ENCODE results near the gene ACER3. TPM values are rescaled to one million over a fixed set of nuclear protein-coding genes. Genes with fewer than 3 reads are reported as not detected.
A peak's percentile ranks its signal among the peaks of the same experiment; 100 is the strongest.

Gene ACER3
- total RNA-seq, 1 experiment from 2014 or later, result 7.1 TPM

GRCh38 chr11:76919887-76920746 lies 59.4 kb downstream of the ACER3 start:
- peak; percentile 96 for DNase-seq (ENCODE audit: low spot score)

- no peak for DNase-seq (ENCODE audit: low spot score)
These were observed 66.4 kb downstream of the ACER3 start for GRCh38 chr11:76927160-76927559.

- no peak for DNase-seq (ENCODE audit: low spot score)
These were observed 74.3 kb downstream of the ACER3 start for GRCh38 chr11:76935042-76935441.

GRCh38 chr11:76939219-76939631 lies 78.5 kb downstream of the ACER3 start:
- DNase-seq (ENCODE audit: low spot score), result peak; percentile 65

- no peak for DNase-seq (ENCODE audit: low spot score)
These were observed 83.5 kb downstream of the ACER3 start for GRCh38 chr11:76944225-76944624.

- no peak for DNase-seq (ENCODE audit: low spot score)
These were observed 85.5 kb downstream of the ACER3 start for GRCh38 chr11:76946223-76946622.

GRCh38 chr11:76947190-76947589 lies 86.5 kb downstream of the ACER3 start:
- no peak for DNase-seq (ENCODE audit: low spot score)

GRCh38 chr11:76947800-76948199 lies 87.1 kb downstream of the ACER3 start:
- DNase-seq (ENCODE audit: low spot score), result no peak

GRCh38 chr11:76955459-76956114 lies 94.9 kb downstream of the ACER3 start:
- DNase-seq (ENCODE audit: low spot score), result no peak

GRCh38 chr11:76962583-76963416 lies 102.1 kb downstream of the ACER3 start:
- peak; percentile 87 for DNase-seq (ENCODE audit: low spot score)

- DNase-seq (ENCODE audit: low spot score), result peak; percentile 83
These were observed 102.9 kb downstream of the ACER3 start for GRCh38 chr11:76963417-76964168.

- DNase-seq (ENCODE audit: low spot score), result no peak
These were observed 111.3 kb downstream of the ACER3 start for GRCh38 chr11:76972051-76972450.

GRCh38 chr11:76974179-76974891 lies 113.6 kb downstream of the ACER3 start:
- DNase-seq (ENCODE audit: low spot score), result peak; percentile 16

- DNase-seq (ENCODE audit: low spot score), result no peak
These were observed 114.8 kb downstream of the ACER3 start for GRCh38 chr11:76975513-76975912.

GRCh38 chr11:76977791-76978190 lies 117.1 kb downstream of the ACER3 start:
- no peak for DNase-seq (ENCODE audit: low spot score)

GRCh38 chr11:76978239-76978638 lies 117.5 kb downstream of the ACER3 start:
- DNase-seq (ENCODE audit: low spot score), result no peak

GRCh38 chr11:76978818-76979217 lies 118.1 kb downstream of the ACER3 start:
- DNase-seq (ENCODE audit: low spot score), result no peak

- DNase-seq (ENCODE audit: low spot score), result no peak
These were observed 119.5 kb downstream of the ACER3 start for GRCh38 chr11:76980196-76980595.

GRCh38 chr11:76984743-76985142 lies 124.0 kb downstream of the ACER3 start:
- DNase-seq (ENCODE audit: low spot score), result peak; percentile 94

- DNase-seq (ENCODE audit: low spot score), result no peak
These were observed 126.5 kb downstream of the ACER3 start for GRCh38 chr11:76987203-76987602.

- DNase-seq (ENCODE audit: low spot score), result no peak
These were observed 129.9 kb downstream of the ACER3 start for GRCh38 chr11:76990628-76991027.
